Lower leg skin (tissue), 4 donors: Measurements from ENCODE around the gene TDRD9. TPM values are rescaled to one million over a fixed set of nuclear protein-coding genes. Genes with fewer than 3 reads are reported as not detected.

Experiments
- DNase-seq, 2 donors: peaks; one replicate each; pipeline ENCODE4 v3.0.0-alpha.2; 2019; ENCODE audit warnings: low spot score in 2 of 2
- H3K4me3 ChIP-seq: fragments of 200-600 bp; sonication (generic); 2 replicates; pipeline ENCODE4 v1.5.1; 2017; ENCODE audit warnings: mild to moderate bottlenecking, low read depth; ENCODE audit not compliant: poor library complexity, severe bottlenecking
- POLR2A ChIP-seq, 2 donors: fragments of 450-650 bp; IDR thresholded peaks; one replicate each; pipeline ENCODE4 v1.6.1; 2016 to 2017; ENCODE audit warnings: antibody characterized with exemption in 2 of 2, mild to moderate bottlenecking in 1 of 2, moderate library complexity in 1 of 2
- WGBS, 2 donors: methylation state at CpG; one replicate each; pipeline ENCODE4 v1.1.5; 2018; 5-methylcytosine and 5-hydroxymethylcytosine counted together
- intact Hi-C: fragments of 100-400 bp; cut with DNase I; formaldehyde crosslinking; loops from one replicate; pipeline ENCODE4 v1.15.0; 2023; ENCODE audit warnings: low total_unique reads
- total RNA-seq, 4 donors: library from RNA; depleted of rRNA; stranded (reverse); fragments of >200 nt; gene quantifications; one replicate each; pipeline ENCODE4 v1.1.0, GENCODE V29; 2016
- TF ChIP-seq, protein P1 (sequence below), 3 donors: fragments of 450-650 bp; IDR thresholded peaks; one replicate each; pipeline ENCODE4 v1.5.1; 2016; ENCODE audit warnings: antibody characterized with exemption in 3 of 3, mild to moderate bottlenecking in 3 of 3, moderate library complexity in 2 of 3

Gene TDRD9
- total RNA-seq, 4 donors from 2014 or later, result 0.15 to 0.49 (median 0.16) TPM

GRCh38 chr14:104019029-104019428 is 90.8 kb downstream of the TDRD9 start:
- no peak overlapping the region for H3K4me3 ChIP-seq
- DNase-seq, result no peak
- WGBS, 2 donors, result 97 to 100% methylated on average over 1 of the region's 1 CpG
- TF ChIP-seq, protein P1, sequence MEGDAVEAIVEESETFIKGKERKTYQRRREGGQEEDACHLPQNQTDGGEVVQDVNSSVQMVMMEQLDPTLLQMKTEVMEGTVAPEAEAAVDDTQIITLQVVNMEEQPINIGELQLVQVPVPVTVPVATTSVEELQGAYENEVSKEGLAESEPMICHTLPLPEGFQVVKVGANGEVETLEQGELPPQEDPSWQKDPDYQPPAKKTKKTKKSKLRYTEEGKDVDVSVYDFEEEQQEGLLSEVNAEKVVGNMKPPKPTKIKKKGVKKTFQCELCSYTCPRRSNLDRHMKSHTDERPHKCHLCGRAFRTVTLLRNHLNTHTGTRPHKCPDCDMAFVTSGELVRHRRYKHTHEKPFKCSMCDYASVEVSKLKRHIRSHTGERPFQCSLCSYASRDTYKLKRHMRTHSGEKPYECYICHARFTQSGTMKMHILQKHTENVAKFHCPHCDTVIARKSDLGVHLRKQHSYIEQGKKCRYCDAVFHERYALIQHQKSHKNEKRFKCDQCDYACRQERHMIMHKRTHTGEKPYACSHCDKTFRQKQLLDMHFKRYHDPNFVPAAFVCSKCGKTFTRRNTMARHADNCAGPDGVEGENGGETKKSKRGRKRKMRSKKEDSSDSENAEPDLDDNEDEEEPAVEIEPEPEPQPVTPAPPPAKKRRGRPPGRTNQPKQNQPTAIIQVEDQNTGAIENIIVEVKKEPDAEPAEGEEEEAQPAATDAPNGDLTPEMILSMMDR (IDR thresholded peaks at IDR 0.05), result no peak
- TF ChIP-seq POLR2A (IDR thresholded peaks at IDR 0.05), result no peak
- intact Hi-C loops, result no loop called here

DNA sequence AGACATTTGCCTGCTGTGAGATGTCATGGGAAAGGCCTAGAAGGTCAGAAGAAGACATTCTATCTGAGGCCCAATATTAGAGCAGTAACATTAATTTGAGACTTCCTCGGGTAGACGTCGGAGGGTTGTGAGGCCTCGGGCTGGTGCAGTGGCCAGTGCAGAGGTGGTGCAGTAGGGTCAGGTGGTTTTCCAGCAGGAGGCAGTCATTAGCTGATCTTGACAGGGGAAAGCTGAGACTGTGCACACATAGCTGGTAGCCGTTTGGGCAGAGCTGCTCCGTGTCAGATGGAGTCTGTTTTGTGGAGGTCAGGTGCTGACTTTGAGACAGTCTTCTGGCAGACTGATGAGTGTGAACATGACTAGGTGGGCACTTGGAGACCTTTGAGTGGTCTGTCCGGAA is 91.5 kb downstream of the TDRD9 start:
- 82 to 83% methylated on average over 7 of the region's 7 CpGs for WGBS, 2 donors
- TF ChIP-seq, protein P1 (IDR thresholded peaks at IDR 0.05), result no peak
- TF ChIP-seq POLR2A (IDR thresholded peaks at IDR 0.05), result no peak
- intact Hi-C loops, result no loop called here
- no peak overlapping the region for H3K4me3 ChIP-seq
- DNase-seq, result no peak

DNA sequence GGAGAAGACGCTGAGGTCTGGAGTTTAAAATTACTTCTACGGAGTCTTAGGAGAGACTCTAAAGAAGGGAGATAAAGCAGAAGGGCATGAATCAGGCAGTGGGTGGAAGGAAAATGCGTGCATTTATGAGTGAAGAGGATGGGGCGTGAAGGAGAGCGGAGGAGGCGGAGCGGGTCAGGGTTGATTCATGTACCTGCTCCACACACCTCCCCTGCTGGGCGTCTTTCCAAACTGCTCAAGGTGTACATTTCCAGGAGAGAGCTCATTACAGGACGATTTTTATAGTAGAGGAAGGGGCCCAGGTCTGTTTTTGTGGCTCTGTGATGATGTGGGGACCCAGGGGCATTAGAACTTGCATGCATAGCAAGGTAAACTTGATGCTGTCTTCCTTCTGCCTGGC is 92.2 kb downstream of the TDRD9 start:
- DNase-seq, result no peak
- TF ChIP-seq, protein P1 (IDR thresholded peaks at IDR 0.05), result no peak
- no peak for TF ChIP-seq POLR2A (IDR thresholded peaks at IDR 0.05)
- H3K4me3 ChIP-seq, result no peak overlapping the region
- intact Hi-C loops, result no loop called here
- WGBS, 2 donors, result 70 to 76% methylated on average over 9 of the region's 9 CpGs

- no peak for TF ChIP-seq POLR2A (IDR thresholded peaks at IDR 0.05)
- TF ChIP-seq, protein P1 (IDR thresholded peaks at IDR 0.05), result no peak
- intact Hi-C loops, result no loop called here
- H3K4me3 ChIP-seq, result no peak overlapping the region
- 79 to 84% methylated on average over 2 of the region's 2 CpGs for WGBS, 2 donors
- DNase-seq, result no peak
These were observed 95.2 kb downstream of the TDRD9 start for GRCh38 chr14:104023325-104024055.

DNA sequence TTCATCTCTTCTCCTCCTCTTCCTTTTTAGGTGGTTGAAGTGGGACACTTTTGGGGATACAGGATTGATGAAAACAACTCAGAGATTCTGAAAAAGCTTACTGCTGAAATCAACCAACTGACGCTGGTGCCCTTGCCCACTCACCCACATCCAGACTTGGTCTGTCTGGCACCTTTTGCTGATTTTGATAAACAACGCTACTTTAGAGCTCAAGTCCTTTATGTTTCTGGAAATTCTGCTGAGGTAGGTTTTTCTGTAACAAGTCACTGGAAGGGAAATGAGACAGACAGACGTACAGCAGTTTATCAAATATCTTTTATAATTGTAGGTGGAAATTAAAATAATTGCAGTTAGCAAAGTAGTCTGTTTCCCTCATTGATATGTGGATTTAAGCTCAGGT is 97.3 kb downstream of the TDRD9 start:
- 78 to 79% methylated on average over 3 of the region's 3 CpGs for WGBS, 2 donors
- intact Hi-C loops, result no loop called here
- H3K4me3 ChIP-seq, result no peak overlapping the region
- TF ChIP-seq POLR2A (IDR thresholded peaks at IDR 0.05), result no peak
- TF ChIP-seq, protein P1 (IDR thresholded peaks at IDR 0.05), result no peak
- no peak for DNase-seq

DNA sequence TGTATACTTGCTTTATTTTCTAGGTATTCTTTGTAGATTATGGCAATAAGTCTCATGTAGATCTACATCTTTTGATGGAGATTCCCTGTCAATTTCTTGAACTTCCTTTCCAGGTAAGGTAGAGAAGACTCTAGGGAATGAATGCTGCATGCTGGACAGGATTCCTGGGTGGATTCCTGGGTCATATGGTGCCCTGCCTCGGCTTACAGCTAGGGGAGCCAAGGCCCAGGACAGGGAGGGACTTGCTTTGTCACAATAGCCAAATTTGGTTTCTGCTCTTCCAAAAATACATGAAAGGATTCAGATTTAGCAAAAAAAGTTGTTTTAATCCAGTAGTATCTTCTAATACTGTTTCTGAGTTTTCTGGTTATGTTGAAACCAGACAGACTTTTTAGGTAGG is 97.8 kb downstream of the TDRD9 start:
- DNase-seq, result no peak
- WGBS, 2 donors, result 45 to 65% methylated on average over 1 of the region's 1 CpG
- no peak overlapping the region for H3K4me3 ChIP-seq
- TF ChIP-seq, protein P1 (IDR thresholded peaks at IDR 0.05), result no peak
- TF ChIP-seq POLR2A (IDR thresholded peaks at IDR 0.05), result no peak
- intact Hi-C loops, result no loop called here
